Measurements from ENCODE around the gene IGFBP4. TPM values are rescaled to one million over a fixed set of nuclear protein-coding genes. Genes with fewer than 3 reads are reported as not detected.
A peak's percentile ranks its signal among the peaks of the same experiment; 100 is the strongest.

The IGFBP4 gene
- total RNA-seq, 2 donors from 2014 or later, result 132 to 154 TPM

- no peaks in the 10 kb centered on the region for H3K4me1 ChIP-seq (replicated peaks)
- no peak for DNase-seq (ENCODE audit: low spot score)
- TF ChIP-seq POLR2A (IDR thresholded peaks at IDR 0.05) (no peak), CTCF (IDR thresholded peaks at IDR 0.05) (no peak), POLR2AphosphoS5 (IDR thresholded peaks at IDR 0.05) (no peak)
- intact Hi-C loops (cut with DNase I), result no loop called here
- no peaks in the 10 kb centered on the region for H3K27me3 ChIP-seq (replicated peaks; ENCODE audit: insufficient read depth)
- no peak overlapping the region for H3K27ac ChIP-seq
- WGBS, result 18% methylated on average over 10 of the region's 16 CpGs
- H3K36me3 ChIP-seq, result peaks cover 0 to 3% of the 10 kb centered on the region in 2 donors
- H3K9me3 ChIP-seq, result no peaks in the 10 kb centered on the region
- no peak overlapping the region for H3K4me3 ChIP-seq
Observed at GRCh38 chr17:40457964-40458791, 14.9 kb downstream of the IGFBP4 start.

- 71% methylated on average over 12 of the region's 12 CpGs for WGBS
- DNase-seq (ENCODE audit: low spot score), result no peak
- Histone ChIP-seq H3K4me3 (no peak overlapping the region), H3K4me1 (replicated peaks) (no peaks in the 10 kb centered on the region), H3K36me3 (no peaks in the 10 kb centered on the region), H3K27ac (no peak overlapping the region), H3K27me3 (replicated peaks; ENCODE audit: insufficient read depth) (no peaks in the 10 kb centered on the region), H3K9me3 (no peaks in the 10 kb centered on the region)
- TF ChIP-seq POLR2AphosphoS5 (IDR thresholded peaks at IDR 0.05) (no peak), POLR2A (IDR thresholded peaks at IDR 0.05) (no peak), CTCF (IDR thresholded peaks at IDR 0.05) (no peak)
- intact Hi-C loops (cut with DNase I), result no loop called here
Observed at GRCh38 chr17:40458851-40459482, 15.7 kb downstream of the IGFBP4 start.

- H3K27ac ChIP-seq, result peak overlapping the region in 1 of 2 donors; percentile 26
Observed at GRCh38 chr17:40459636-40460603, 16.7 kb downstream of the IGFBP4 start.

GRCh38 chr17:40460604-40460967 lies 17.3 kb downstream of the IGFBP4 start:
- no peaks in the 10 kb centered on the region for H3K9me3 ChIP-seq
- H3K36me3 ChIP-seq, result no peaks in the 10 kb centered on the region
- TF ChIP-seq POLR2AphosphoS5 (IDR thresholded peaks at IDR 0.05) (no peak), CTCF (IDR thresholded peaks at IDR 0.05) (no peak), POLR2A (IDR thresholded peaks at IDR 0.05) (no peak)
- no peaks in the 10 kb centered on the region for H3K4me1 ChIP-seq (replicated peaks)
- no peak overlapping the region for H3K4me3 ChIP-seq
- intact Hi-C loops (cut with DNase I), result no loop called here
- no peaks in the 10 kb centered on the region for H3K27me3 ChIP-seq (replicated peaks; ENCODE audit: insufficient read depth)
- no peak for DNase-seq (ENCODE audit: low spot score)
- H3K27ac ChIP-seq, result peak overlapping the region in 1 of 2 donors; percentile 26
- 55% methylated on average over 3 of the region's 3 CpGs for WGBS

More at GRCh38 chr17:40459636-40460603, 16.7 kb downstream of the IGFBP4 start:
- Histone ChIP-seq H3K4me3 (no peak overlapping the region), H3K36me3 (no peaks in the 10 kb centered on the region), H3K9me3 (no peaks in the 10 kb centered on the region), H3K27me3 (replicated peaks; ENCODE audit: insufficient read depth) (no peaks in the 10 kb centered on the region), H3K4me1 (replicated peaks) (no peaks in the 10 kb centered on the region)
- no peak for DNase-seq (ENCODE audit: low spot score)
- WGBS, result 69% methylated on average over 8 of the region's 8 CpGs
- no peak for TF ChIP-seq POLR2A (IDR thresholded peaks at IDR 0.05)
- no peak for TF ChIP-seq POLR2AphosphoS5 (IDR thresholded peaks at IDR 0.05)
- TF ChIP-seq CTCF (IDR thresholded peaks at IDR 0.05), result no peak
- intact Hi-C loops (cut with DNase I), result no loop called here
